ENCODE data around the gene NDUFS7. TPM values are rescaled to one million over a fixed set of nuclear protein-coding genes. Genes with fewer than 3 reads are reported as not detected.

The NDUFS7 gene
- total RNA-seq, 1 donor: 21.1 TPM

DNA sequence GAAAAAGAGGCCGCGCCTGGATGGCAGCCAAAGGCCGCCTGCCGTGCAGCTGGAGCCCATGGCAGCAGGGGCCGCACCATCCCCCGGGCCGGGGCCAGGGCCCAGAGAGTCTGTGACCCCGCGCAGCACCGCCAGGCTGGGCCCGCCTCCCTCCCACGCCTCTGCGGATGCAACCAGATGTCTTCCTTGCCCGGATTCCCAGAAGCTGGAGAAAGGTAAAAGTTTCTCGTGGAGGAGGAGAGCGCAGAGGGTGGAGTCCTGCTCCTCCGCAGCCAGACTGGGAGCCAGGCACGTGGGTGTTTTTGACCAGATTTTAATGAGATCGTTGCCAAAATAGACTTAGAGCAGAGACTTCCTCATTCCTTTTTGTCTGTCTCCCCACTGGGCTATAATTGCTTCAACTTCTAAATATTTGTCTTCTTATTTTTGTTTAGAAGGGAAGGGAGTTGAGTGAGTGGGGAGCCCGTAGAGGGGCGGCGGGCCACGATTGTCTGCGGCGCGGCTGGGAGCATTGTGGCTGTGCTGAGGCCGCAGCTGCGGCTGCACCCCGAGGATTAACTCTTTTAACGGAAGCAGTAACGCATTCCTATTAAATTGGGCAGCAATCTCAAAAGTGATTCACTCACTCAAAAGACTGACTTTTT lies 22.8 kb upstream of the NDUFS7 start:
- Histone ChIP-seq H3K9me3 (ENCODE audit: low read depth, low read length) (no peaks in the 10 kb centered on the region), H3K4me1 (ENCODE audit: insufficient read depth, low read length) (peaks cover 40% of the 10 kb centered on the region), H3K4me3 (ENCODE audit: low read length) (no peak overlapping the region), H3K27me3 (ENCODE audit: insufficient read depth, low read length) (no peaks in the 10 kb centered on the region)

DNA sequence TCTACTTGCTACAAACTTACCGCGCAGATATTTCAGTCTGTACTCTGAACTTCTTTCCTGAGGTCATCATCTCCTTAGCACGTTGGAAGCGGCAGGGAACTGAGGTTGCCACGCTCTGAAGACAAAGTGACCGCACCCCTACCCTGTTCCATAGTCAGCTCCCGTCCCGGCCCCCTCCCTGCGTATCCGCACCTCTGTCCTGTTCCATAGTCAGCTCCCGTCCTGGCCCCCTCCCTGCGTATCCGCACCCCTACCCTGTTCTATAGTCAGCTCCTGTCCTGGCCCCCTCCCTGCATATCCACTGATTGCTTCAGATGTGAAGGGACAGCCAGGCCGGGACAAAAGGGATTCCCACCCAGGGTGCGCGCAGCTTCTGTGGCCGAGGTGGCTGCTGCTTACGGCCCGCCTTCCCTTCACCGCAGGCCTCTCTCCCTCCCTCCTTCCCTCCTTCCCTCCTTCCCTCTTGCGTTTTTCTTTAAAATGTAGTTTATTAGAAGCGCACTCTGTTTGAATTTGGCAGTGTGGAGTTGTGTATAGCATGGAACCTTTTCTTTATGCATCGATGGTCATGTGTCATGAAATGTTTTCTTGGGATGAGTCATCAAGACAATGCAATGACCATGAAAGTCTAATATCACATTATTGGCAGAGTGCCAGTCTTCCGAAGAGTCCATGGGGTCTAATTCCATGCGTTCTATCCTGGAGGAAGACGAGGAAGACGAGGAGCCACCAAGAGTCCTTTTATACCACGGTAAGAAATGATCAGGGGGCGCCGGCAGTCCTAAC lies 21.9 kb upstream of the NDUFS7 start:
- no peaks in the 10 kb centered on the region for H3K9me3 ChIP-seq (ENCODE audit: low read depth, low read length)
- H3K4me3 ChIP-seq (ENCODE audit: low read length): no peak overlapping the region
- H3K4me1 ChIP-seq (ENCODE audit: insufficient read depth, low read length): peaks cover 45% of the 10 kb centered on the region
- H3K27me3 ChIP-seq (ENCODE audit: insufficient read depth, low read length): no peaks in the 10 kb centered on the region

DNA sequence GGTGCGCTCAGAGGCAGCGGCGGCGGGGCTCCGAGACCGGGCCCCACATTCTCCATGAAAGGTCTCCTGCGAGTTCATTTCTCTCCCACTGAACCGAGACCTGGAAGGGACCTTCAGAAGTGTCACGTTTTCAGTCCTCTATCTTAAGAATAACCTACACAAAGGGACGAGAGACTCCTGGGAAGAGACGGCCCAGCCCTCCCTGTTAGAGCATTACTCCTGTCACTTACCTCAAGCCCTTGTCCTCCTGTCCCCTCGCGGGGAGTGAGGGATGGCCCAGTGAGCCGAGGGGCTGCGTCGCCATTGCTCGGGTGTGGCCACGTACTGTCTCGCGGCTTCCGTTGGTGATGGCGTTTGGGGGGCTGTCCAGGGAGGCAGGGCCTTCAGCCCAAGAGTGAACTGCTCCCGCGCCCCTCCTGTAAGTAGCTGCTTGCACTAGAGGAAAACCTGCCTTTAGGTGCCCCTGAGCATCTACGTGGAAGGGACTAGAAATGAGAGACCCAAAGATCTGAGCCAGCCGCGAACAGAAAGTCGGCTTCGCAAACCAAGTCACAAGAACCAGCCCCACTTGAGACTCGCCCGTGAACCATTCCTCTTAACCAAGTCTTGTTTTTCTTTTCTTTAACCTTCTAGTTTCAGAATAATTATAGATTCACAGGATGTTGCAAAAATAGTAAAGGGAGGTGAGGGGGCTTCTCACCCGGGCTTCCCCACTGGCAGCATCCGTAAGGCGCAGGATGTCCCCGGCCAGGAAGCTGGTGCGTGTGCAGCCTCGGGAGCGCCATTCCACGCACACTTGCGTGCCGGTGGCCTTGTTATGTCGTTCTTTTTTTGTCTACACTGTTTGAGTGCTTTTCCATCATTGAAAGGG lies 21.1 kb upstream of the NDUFS7 start:
- Histone ChIP-seq H3K27me3 (ENCODE audit: insufficient read depth, low read length) (no peaks in the 10 kb centered on the region), H3K4me1 (ENCODE audit: insufficient read depth, low read length) (peaks cover 53% of the 10 kb centered on the region), H3K9me3 (ENCODE audit: low read depth, low read length) (no peaks in the 10 kb centered on the region), H3K4me3 (ENCODE audit: low read length) (no peak overlapping the region)

DNA sequence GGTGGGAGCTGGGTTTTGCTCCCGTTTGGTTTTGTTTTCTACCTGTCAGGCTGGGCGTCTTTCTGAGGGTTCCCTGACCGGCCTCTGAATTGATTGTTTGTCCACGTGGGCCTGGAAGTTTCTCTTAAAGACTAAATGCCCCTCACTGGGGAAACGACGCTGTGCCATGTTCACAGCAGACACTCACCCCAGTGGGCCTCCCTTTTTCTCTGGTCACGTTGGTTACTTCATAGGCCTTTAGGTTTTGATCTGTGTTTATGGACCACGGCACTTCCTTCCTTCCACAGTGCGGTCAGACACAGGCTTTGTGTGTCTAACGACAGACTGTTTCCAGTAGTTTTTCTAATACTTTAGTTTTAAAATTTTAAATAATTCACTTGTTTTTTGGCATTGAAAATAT lies 20.1 kb upstream of the NDUFS7 start:
- Histone ChIP-seq H3K4me3 (ENCODE audit: low read length) (no peak overlapping the region), H3K27me3 (ENCODE audit: insufficient read depth, low read length) (no peaks in the 10 kb centered on the region)

DNA sequence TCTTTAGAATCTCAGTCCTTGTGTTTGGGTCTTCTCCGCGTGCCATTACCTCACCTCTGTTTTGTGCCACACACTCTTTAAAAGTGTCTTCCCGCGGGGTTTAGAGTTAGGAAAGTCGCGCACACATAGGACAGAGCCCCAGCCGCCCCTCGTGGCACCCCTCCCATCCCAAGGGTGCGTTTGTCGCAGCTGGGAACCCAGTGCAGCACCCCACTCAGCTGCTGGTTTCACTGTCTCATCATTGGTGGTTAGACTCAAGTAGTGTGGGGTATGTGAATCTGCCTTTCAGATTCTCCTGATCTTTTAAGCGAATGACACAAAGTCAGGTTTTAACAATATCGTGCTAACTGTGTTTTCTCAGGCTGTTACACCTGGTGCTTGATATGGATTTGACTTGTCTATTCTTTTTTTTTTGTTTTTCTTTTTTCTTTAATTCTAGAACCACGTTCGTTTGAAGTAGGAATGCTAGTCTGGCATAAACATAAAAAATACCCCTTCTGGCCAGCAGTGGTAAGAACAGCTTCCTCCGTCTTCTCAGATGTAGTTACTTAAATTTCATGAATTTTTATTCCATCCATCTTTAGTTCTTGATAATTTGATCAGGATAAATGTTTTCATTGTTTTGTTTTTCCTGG lies 19.5 kb upstream of the NDUFS7 start:
- Histone ChIP-seq H3K27me3 (ENCODE audit: insufficient read depth, low read length) (no peaks in the 10 kb centered on the region), H3K4me1 (ENCODE audit: insufficient read depth, low read length) (peaks cover 58% of the 10 kb centered on the region), H3K9me3 (ENCODE audit: low read depth, low read length) (no peaks in the 10 kb centered on the region), H3K4me3 (ENCODE audit: low read length) (no peak overlapping the region)

More for the DNA sequence above, 20.1 kb upstream of the NDUFS7 start:
- no peaks in the 10 kb centered on the region for H3K9me3 ChIP-seq (ENCODE audit: low read depth, low read length)
- H3K4me1 ChIP-seq (ENCODE audit: insufficient read depth, low read length): peaks cover 58% of the 10 kb centered on the region

DNA sequence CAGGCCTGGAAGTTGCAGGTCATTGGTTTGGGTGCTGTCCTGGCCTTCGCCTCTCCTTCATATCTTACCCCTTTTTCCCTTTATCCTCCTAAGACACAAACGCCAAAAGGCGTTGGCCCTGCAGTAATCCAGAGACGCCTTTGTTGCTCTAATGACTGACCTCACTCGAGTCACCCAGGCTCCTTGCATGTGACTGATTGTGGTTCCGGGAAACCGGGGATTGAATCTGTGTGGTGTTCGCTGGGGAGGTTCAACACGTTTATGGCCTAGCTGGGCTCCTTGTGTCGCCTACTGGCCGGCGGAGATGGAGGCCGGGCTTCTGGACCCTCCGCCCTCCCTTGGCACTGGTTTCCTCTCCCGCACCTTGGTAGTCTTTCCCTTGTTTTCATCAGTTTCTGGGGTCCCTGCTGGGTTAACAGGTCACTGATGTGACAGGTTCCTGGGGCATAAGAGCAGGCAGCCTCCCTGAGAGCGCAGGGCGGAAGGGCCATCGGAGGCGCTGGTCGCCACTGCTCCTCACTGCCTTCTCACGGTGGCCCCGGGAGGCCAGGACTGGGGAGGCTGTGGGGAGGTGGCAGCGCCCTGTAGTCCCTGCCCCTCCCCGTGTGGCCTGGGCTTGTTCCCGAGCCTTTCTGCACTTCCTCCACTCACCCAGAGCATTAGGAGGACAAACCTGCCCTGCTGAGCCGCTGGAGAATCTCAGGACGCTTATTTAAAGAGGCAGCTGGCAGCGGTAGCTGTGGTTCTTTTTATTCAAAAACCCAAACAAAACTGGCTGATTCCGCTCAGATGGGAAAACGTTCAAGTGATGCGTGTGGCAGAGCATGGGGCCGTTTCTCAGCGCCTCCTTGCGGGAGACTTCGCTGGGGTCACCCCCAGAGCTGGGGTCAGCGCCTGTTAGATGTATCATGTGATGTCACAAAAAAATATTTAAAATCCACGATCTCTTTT lies 18.1 kb upstream of the NDUFS7 start:
- H3K4me1 ChIP-seq (ENCODE audit: insufficient read depth, low read length): peaks cover 58% of the 10 kb centered on the region
- no peak overlapping the region for H3K4me3 ChIP-seq (ENCODE audit: low read length)
- no peaks in the 10 kb centered on the region for H3K27me3 ChIP-seq (ENCODE audit: insufficient read depth, low read length)
- H3K9me3 ChIP-seq (ENCODE audit: low read depth, low read length): no peaks in the 10 kb centered on the region

DNA sequence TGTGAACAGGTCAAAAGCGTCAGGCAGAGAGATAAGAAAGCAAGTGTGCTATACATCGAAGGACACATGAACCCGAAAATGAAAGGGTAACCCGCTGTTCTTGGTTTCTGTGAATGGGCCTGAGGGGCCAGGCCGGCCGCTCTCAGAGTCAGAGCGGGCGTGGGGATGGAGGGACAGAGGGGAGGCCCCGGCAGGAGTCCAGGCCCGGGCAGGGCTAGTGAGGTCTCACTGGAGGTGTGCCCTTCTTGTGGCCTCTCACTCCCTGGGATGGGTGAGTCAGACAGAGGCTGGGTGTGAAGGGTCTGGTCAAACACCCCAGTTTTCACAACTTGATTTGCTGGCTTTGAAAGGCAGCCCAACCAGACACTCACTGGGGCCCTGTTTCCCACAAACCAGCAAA lies 17.4 kb upstream of the NDUFS7 start:
- H3K27me3 ChIP-seq (ENCODE audit: insufficient read depth, low read length): no peaks in the 10 kb centered on the region
- peaks cover 54% of the 10 kb centered on the region for H3K4me1 ChIP-seq (ENCODE audit: insufficient read depth, low read length)
- no peaks in the 10 kb centered on the region for H3K9me3 ChIP-seq (ENCODE audit: low read depth, low read length)
- no peak overlapping the region for H3K4me3 ChIP-seq (ENCODE audit: low read length)

DNA sequence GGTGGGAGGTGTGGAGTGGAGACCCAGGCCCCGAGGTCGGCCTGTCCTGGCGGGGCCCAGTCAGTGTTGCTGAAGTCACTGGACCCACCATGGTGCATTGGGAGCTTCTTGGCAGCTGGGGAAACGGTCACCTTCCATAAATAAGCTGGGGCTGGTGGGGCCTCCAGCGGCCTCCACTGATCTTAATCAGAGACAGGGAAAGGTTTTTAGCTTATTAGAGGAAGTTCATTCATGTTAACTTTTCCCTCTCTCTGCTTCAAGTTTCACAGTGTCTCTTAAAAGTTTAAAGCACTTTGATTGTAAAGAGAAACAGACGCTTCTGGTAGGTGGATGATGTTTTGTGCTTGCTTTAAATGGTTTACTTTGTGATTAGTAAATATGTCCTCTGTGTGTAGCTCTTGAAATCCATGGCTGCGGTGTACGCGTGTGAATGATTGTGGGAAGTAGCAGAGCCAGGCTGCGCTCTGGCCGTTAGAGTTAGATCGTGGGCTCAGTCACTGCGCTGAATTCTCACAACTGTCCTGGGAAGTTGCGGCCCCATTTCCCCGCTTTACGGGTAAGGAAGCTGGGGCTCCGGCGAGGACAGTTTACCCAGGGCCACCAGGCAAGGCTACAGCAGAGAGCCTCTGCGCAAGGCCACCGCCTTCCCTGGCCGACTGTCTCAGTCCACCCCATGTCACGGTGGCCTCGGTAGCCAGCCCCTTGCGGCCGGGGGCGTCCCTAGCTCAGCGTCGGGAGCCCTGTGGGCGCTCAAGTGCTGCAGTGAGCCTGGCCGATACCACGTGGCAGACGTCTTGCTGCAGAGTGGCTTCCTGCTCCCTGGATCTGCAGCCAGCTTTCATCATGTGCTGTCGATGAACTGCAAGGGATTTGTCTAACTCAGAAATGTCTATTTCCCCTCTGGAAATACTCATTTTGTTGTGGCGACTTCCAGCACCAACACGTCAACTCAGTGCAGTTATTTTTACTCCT lies 16.5 kb upstream of the NDUFS7 start:
- Histone ChIP-seq H3K27me3 (ENCODE audit: insufficient read depth, low read length) (no peaks in the 10 kb centered on the region), H3K4me3 (ENCODE audit: low read length) (no peak overlapping the region), H3K9me3 (ENCODE audit: low read depth, low read length) (no peaks in the 10 kb centered on the region), H3K4me1 (ENCODE audit: insufficient read depth, low read length) (peaks cover 50% of the 10 kb centered on the region)

DNA sequence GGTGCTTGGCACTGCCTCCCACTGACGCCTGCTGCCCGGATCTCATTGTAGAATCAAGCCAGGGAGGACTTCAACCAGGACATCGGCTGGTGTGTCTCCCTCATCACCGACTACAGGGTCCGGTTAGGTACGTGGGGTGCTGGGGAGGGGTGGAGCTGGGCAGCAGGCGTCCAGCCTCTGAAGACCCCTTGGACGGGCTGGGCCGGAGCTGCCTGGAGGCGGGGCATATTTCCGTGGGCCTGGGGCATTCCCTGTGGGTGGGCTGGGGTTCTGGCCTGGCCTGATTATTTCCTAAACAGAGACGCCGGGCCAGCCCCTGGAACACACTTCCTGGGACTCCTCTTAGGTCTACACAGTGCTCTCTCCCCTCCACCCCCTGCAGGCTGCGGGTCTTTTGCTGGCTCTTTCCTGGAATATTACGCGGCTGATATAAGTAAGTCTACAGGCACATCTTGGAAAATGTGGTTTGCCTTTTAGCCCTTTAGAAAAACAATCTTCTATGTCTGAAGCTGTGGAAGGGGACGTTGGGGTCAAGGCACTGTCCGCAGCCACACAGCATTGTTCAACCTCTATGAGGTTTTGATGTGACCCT lies 14.4 kb upstream of the NDUFS7 start:
- peaks cover 29% of the 10 kb centered on the region for H3K4me1 ChIP-seq (ENCODE audit: insufficient read depth, low read length)

DNA sequence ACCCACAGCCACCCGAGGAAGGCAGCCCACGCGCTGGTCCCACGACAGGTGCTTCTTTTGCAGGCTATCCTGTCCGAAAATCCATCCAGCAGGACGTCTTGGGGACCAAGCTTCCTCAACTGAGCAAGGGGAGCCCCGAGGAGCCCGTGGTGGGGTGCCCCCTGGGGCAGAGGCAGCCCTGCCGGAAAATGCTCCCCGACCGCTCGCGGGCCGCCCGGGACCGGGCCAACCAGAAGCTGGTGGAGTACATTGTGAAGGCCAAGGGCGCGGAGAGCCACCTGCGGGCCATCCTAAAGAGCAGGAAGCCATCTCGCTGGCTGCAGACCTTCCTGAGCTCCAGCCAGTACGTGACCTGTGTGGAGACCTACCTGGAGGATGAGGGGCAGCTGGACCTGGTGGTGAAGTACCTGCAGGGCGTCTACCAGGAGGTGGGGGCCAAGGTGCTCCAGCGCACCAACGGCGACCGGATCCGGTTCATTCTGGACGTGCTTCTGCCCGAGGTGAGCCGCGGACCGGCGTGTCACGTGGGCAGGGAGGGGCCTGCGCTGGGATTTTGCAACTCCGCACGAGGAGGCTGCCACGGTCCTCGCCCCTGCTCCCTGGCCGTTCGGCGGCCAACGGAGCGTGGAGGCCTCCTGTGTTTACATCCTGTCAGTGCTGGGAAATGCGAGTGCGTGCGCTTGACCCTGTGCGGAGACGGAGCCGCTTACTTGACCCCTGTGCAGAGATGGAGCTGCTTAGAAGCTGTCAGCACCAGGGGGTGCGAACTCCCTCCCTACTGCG lies 12.9 kb upstream of the NDUFS7 start:
- Histone ChIP-seq H3K27me3 (ENCODE audit: insufficient read depth, low read length) (no peaks in the 10 kb centered on the region), H3K4me3 (ENCODE audit: low read length) (no peak overlapping the region)

More for the DNA sequence above, 14.4 kb upstream of the NDUFS7 start:
- Histone ChIP-seq H3K4me3 (ENCODE audit: low read length) (no peak overlapping the region), H3K9me3 (ENCODE audit: low read depth, low read length) (no peaks in the 10 kb centered on the region), H3K27me3 (ENCODE audit: insufficient read depth, low read length) (no peaks in the 10 kb centered on the region)

DNA sequence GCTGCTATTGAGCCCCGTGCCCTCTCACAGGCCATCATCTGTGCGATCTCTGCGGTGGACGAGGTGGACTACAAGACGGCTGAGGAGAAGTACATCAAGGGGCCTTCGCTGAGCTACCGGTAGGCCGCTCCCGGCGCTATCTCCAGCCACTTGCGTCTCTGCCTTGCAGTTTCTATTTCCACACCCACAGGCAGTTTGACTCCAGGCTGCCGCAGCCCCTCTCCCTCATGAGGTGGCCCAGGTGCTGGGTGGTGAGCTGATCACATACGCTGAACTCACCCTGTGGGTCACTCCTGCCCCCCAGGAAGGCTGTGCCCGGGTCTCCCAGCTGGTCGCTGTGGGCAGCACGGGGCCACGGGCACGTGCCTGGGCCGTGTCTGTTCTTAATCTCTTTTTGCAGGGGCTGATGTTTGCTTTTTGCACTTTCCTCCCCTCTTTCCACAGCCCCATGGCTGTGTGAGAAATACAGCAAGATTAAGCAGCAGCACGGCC lies 10.6 kb upstream of the NDUFS7 start:
- Histone ChIP-seq H3K4me3 (ENCODE audit: low read length) (no peak overlapping the region), H3K27me3 (ENCODE audit: insufficient read depth, low read length) (no peaks in the 10 kb centered on the region), H3K9me3 (ENCODE audit: low read depth, low read length) (no peaks in the 10 kb centered on the region), H3K4me1 (ENCODE audit: insufficient read depth, low read length) (no peaks in the 10 kb centered on the region)

More for the DNA sequence above, 12.9 kb upstream of the NDUFS7 start:
- H3K9me3 ChIP-seq (ENCODE audit: low read depth, low read length): no peaks in the 10 kb centered on the region
- H3K4me1 ChIP-seq (ENCODE audit: insufficient read depth, low read length): peaks cover 23% of the 10 kb centered on the region
